GM08714 (cell line): ENCODE data around the gene TMA7.
A peak's percentile ranks its signal among the peaks of the same experiment; 100 is the strongest.

Source experiments
- H3K4me3 ChIP-seq: fragments of 200-500 bp; sonication (Bioruptor generic); 2 replicates; pipeline ENCODE4 v1.5.1; 2014; ENCODE audit warnings: mild to moderate bottlenecking, low read length, inconsistent platforms
- ZNF274 ChIP-seq: IDR thresholded peaks from 2 replicates; pipeline ENCODE4 v1.6.1; 2012; ENCODE audit warnings: mild to moderate bottlenecking, low read depth, low read length

Gene TMA7

DNA sequence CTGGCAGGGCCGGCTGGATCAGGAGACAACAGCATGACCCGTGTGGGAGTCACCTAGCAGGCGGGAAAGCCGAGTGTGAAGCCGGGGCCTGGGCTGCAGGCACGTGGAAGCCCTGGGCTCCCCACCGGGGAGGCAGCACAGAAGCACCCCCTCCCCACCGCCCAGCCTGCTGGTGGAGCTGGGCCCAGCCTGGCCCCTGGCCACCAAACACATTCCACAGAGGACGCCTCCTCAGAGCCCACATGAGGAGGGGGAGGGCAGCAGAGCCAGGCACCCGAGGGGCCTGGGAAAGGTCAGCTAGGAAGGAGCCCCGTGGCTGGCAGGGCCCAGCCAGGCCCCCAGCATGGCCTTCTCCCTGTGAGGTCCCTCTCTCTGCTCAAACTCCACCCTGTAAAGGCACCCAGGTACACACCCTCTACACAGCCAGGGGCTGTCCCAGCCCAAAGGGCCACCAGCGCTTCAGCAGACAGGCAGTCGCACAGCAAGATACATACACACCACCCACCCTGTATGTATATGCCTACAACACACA is 14.7 kb upstream of the TMA7 start:
- no peak for TF ChIP-seq ZNF274
- no peak overlapping the region for H3K4me3 ChIP-seq

- H3K4me3 ChIP-seq: no peak overlapping the region
- TF ChIP-seq ZNF274: no peak
Measured at GRCh38 chr3:48426401-48426909, 13.6 kb upstream of the TMA7 start.

- TF ChIP-seq ZNF274: no peak
- no peak overlapping the region for H3K4me3 ChIP-seq
Measured at GRCh38 chr3:48426944-48427629, 13.0 kb upstream of the TMA7 start.

DNA sequence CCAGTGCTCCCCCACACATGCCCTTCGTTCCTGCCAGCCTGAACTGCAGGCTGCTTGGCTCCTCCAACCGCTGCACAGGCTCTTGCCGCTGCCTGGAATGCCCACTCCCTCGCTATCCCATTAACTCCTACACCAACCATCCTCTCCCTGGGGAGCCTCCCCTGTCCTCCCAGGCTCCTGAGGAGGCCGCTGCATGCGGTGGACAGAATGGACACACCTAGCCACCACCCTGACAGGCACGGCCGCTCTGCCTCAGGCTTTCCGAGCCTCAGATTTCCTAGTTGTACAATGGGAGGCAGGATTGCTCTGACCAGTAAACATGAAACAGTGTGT is 12.5 kb upstream of the TMA7 start:
- no peak overlapping the region for H3K4me3 ChIP-seq
- no peak for TF ChIP-seq ZNF274

- peak overlapping the region; percentile 16; the same call in 1 of the 2 replicates for H3K4me3 ChIP-seq
- TF ChIP-seq ZNF274: no peak
Measured at GRCh38 chr3:48428088-48428571, 11.9 kb upstream of the TMA7 start.

- TF ChIP-seq ZNF274: no peak
- peak overlapping the region; percentile 66 for H3K4me3 ChIP-seq
Measured at GRCh38 chr3:48428572-48429316, 11.3 kb upstream of the TMA7 start.

- TF ChIP-seq ZNF274: no peak
- peak overlapping the region; percentile 66 for H3K4me3 ChIP-seq
Measured at GRCh38 chr3:48429317-48429959, 10.6 kb upstream of the TMA7 start.

GRCh38 chr3:48429960-48430707 is 9.9 kb upstream of the TMA7 start, which contains the start of gene PLXNB1:
Gene PLXNB1, minus strand, starts transcription at chr3:48430086. Its CDS starts 5,475 bp downstream, at chr3:48424611.
- H3K4me3 ChIP-seq: peak within 1 kb of the TSS; percentile 66
- TF ChIP-seq ZNF274: no peak

DNA sequence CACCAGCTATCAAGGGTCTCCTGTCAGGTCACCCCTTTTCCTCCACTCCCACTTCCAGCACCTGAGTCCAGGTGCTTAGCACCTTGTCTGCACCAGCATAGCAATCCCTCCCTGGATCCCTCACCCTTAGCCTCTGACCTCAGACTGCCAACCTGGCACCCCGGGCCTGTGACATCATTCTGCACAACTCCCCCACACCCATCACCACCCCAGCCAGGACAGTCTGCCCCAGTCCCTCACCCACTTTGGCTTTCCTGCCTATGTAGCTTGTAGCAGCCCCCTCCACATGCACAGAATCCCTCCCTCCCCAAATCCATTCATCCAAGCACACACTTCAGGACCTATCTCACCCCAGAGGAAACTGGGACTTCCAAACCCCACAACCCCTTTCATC is 9.4 kb upstream of the TMA7 start:
- no peak overlapping the region for H3K4me3 ChIP-seq
- TF ChIP-seq ZNF274: no peak

GRCh38 chr3:48431224-48432029 is 8.6 kb upstream of the TMA7 start:
- H3K4me3 ChIP-seq: no peak overlapping the region
- no peak for TF ChIP-seq ZNF274

DNA sequence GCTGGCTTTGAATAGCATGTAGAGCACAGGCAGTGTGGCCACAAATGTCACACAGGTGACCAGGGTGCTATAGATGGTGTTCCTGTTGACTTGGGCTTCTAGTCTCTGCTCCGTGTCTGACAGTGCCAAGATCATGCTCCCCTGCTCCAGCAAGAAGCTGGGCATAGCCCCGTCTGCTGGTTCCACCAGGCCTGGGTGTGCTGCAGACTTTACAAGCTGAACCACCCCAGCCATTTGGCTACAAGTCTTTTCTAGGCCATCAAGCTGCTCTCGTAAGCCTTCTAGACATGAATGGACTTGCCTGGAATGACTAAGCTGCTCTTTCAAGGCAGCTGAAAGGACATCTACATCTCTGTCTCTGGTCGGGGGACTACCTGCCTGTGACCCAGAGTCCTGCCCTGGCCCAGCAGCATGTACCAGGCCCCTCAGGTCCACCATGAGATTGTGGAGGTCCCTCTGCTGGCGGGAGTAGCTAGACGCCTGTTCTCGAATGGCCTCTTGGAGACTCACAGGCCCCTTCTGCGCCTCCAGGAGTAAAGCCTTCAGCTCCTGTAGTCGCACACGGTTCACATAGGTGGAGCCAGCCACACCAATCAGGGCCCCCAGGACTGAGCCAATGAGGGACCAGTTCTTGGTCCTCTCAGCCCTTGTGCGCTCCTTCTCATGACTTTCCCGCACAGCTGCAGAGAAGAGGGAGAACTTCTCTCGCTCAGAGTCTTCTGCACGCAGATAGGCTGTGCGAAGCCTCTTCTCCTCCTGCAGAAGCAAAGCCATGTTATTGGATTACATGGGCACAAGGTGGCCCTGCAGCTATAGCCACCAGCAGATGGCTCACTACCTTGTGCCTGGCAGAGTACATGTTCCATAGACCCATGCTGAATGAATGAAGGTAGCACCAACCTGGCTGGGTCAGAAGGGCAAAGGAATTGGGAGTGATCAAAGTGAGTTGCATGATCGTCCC is 7.4 kb upstream of the TMA7 start:
- no peak for TF ChIP-seq ZNF274

DNA sequence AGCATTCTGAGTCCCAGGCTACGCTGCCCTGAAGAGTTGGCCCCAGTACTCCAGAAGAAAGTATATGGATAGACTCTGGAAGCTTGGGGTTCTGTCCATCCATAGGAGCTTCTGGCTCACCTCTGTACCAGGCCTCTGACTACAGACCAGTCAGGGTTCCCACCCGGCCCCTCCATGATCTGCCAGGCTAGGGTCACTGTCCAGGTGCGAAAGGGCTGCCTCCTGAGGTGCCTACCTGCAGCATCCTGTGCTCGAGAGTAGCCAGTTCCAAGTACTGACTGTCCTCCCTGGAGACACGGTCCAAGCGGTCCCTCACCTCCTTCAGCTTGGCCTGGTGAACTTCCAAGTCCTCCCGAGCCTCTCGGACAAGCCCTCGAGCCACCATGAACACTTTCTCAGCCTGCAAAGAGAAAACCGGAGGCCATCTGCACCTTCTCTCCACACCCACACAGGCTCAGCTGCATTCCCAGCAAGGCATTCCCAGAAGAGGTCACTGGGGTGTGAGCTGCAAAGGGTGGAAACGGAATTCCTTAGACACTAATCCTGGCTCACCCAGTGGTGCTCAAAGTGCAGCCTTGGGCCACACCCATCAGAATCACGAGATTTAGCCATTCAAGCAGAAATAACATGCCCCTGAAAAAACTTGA is 6.5 kb upstream of the TMA7 start:
- TF ChIP-seq ZNF274: no peak
- no peak overlapping the region for H3K4me3 ChIP-seq

More for the DNA sequence above, 7.4 kb upstream of the TMA7 start:
- no peak overlapping the region for H3K4me3 ChIP-seq
